ENCODE data around the gene ITIH1. TPM values are rescaled to one million over a fixed set of nuclear protein-coding genes. Genes with fewer than 3 reads are reported as not detected.

Gene ITIH1
- total and polyA plus RNA-seq, 2 experiments from 2014 or later = not detected

DNA sequence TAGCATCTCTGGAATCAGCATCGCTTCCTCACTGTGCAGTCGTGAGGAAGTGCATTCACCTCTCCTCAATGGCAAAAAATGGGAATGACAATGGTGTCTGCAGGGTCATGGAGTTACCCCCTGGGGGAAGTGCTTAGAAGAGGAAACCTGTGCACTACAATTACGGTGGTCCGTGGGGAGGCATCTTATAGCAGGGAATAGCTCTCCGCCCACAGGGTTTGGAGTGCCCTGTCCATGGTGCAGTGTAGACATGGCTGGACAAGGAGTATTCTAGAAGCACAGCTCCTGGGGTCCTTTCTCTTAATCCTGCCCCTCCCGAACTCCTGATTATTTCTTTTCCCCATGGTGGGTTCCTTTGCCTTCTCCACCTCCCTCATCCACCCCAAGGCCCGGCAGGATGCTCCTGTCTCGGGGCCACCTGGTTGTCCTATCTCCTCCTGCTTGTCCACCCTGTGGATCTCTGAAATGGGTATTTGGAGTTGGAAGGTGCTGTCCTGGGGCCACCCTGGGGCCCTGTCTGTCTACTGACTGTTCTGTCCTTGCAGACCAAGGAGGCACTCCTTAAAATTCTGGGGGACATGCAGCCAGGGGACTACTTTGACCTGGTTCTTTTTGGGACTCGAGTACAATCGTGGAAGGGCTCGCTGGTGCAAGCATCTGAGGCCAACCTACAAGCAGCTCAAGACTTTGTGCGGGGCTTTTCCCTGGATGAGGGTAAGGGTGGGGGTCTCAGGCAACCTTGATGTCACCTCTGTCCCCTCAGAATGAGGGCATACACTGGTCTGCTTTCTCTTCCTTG lies 5.2 kb downstream of the ITIH1 start (continued):
- TF ChIP-seq, protein P1, sequence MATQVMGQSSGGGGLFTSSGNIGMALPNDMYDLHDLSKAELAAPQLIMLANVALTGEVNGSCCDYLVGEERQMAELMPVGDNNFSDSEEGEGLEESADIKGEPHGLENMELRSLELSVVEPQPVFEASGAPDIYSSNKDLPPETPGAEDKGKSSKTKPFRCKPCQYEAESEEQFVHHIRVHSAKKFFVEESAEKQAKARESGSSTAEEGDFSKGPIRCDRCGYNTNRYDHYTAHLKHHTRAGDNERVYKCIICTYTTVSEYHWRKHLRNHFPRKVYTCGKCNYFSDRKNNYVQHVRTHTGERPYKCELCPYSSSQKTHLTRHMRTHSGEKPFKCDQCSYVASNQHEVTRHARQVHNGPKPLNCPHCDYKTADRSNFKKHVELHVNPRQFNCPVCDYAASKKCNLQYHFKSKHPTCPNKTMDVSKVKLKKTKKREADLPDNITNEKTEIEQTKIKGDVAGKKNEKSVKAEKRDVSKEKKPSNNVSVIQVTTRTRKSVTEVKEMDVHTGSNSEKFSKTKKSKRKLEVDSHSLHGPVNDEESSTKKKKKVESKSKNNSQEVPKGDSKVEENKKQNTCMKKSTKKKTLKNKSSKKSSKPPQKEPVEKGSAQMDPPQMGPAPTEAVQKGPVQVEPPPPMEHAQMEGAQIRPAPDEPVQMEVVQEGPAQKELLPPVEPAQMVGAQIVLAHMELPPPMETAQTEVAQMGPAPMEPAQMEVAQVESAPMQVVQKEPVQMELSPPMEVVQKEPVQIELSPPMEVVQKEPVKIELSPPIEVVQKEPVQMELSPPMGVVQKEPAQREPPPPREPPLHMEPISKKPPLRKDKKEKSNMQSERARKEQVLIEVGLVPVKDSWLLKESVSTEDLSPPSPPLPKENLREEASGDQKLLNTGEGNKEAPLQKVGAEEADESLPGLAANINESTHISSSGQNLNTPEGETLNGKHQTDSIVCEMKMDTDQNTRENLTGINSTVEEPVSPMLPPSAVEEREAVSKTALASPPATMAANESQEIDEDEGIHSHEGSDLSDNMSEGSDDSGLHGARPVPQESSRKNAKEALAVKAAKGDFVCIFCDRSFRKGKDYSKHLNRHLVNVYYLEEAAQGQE (IDR thresholded peaks at IDR 0.05; ENCODE audit: unreplicated experiment) = no peak
- no peak for TF ChIP-seq EZH2phosphoT487 (IDR thresholded peaks at IDR 0.05; ENCODE audit: unreplicated experiment)
- no peak for TF ChIP-seq NANOG (IDR thresholded peaks at IDR 0.05; ENCODE audit: borderline replicate concordance)
- TF ChIP-seq ZNF331 (CRISPR knock-in tag; IDR thresholded peaks at IDR 0.05; ENCODE audit: low read depth) = no peak
- TF ChIP-seq POLR2AphosphoS5 (IDR thresholded peaks at IDR 0.05; ENCODE audit: low read depth) = no peak

DNA sequence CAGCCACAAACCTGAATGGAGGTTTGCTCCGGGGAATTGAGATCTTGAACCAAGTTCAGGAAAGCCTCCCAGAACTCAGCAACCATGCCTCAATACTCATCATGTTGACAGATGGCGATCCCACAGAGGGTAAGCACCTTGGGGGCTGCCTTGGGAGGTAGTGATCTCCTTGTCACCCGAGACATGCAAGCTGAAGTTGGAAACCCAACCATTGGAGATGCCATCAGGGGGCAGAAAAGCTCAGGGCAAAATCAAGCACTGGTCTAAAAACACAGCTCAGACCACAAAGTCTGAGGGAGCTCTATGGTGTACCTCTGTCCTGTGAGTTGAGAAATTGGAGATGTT lies 5.8 kb downstream of the ITIH1 start:
- no peak overlapping the region for H3K4me3 ChIP-seq
- Mint-ChIP-seq H3K36me3 (ENCODE audit: low read depth) (no peaks in the 10 kb centered on the region; the same call in 2 of the 3 replicates), H3K9me3 (peaks cover 2% of the 10 kb centered on the region; the same call in 1 of the 3 replicates), H3K4me1 (peaks cover 12% of the 10 kb centered on the region), H3K27me3 (ENCODE audit: insufficient read depth, low read depth, poor library complexity) (peaks cover 18% of the 10 kb centered on the region), H3K27ac (no peak overlapping the region), H3K4me3 (no peak overlapping the region)
- no peak overlapping the region for H3K4me2 ChIP-seq
- H3K27me3 ChIP-seq (ENCODE audit: insufficient read depth) = no peaks in the 10 kb centered on the region
- no peaks in the 10 kb centered on the region for H3F3A ChIP-seq (replicated peaks; ENCODE audit: low read depth)
- peaks cover 6% of the 10 kb centered on the region; the same call in 1 of the 2 replicates for H3K9me2 ChIP-seq (ENCODE audit: insufficient read depth)
- no peak for DNase-seq (ENCODE audit: low spot score)
- no peak for ATAC-seq
- no peaks in the 10 kb centered on the region for H3K36me3 ChIP-seq (ENCODE audit: insufficient read depth)
- no peaks in the 10 kb centered on the region for H4K20me1 ChIP-seq (replicated peaks; ENCODE audit: insufficient read depth)
- H2AFZ ChIP-seq = no peak overlapping the region
- H3K27ac ChIP-seq (ENCODE audit: low read depth) = no peak overlapping the region
- no peaks in the 10 kb centered on the region for H3K79me2 ChIP-seq (replicated peaks; ENCODE audit: insufficient read depth)
- no peaks in the 10 kb centered on the region for H3K4me1 ChIP-seq (ENCODE audit: insufficient read depth)
- TF ChIP-seq ZNF331 (CRISPR knock-in tag; IDR thresholded peaks at IDR 0.05; ENCODE audit: low read depth) (no peak), ZNF114 (CRISPR knock-in tag; IDR thresholded peaks at IDR 0.05) (no peak), EZH2phosphoT487 (IDR thresholded peaks at IDR 0.05; ENCODE audit: unreplicated experiment) (no peak), CREB1 (CRISPR knock-in tag; IDR thresholded peaks at IDR 0.05; ENCODE audit: low read depth) (no peak), NANOG (IDR thresholded peaks at IDR 0.05; ENCODE audit: borderline replicate concordance) (no peak), STAT1 (IDR thresholded peaks at IDR 0.05; ENCODE audit: unreplicated experiment) (no peak), EZH2 (IDR thresholded peaks at IDR 0.05; ENCODE audit: low read depth, unreplicated experiment) (no peak), POLR2AphosphoS5 (IDR thresholded peaks at IDR 0.05; ENCODE audit: low read depth) (no peak)
- TF ChIP-seq, protein P2, sequence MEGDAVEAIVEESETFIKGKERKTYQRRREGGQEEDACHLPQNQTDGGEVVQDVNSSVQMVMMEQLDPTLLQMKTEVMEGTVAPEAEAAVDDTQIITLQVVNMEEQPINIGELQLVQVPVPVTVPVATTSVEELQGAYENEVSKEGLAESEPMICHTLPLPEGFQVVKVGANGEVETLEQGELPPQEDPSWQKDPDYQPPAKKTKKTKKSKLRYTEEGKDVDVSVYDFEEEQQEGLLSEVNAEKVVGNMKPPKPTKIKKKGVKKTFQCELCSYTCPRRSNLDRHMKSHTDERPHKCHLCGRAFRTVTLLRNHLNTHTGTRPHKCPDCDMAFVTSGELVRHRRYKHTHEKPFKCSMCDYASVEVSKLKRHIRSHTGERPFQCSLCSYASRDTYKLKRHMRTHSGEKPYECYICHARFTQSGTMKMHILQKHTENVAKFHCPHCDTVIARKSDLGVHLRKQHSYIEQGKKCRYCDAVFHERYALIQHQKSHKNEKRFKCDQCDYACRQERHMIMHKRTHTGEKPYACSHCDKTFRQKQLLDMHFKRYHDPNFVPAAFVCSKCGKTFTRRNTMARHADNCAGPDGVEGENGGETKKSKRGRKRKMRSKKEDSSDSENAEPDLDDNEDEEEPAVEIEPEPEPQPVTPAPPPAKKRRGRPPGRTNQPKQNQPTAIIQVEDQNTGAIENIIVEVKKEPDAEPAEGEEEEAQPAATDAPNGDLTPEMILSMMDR (conservative IDR thresholded peaks at IDR 0.05; ENCODE audit: low read depth in 2 of 2) = no peak
- TF ChIP-seq, protein P3, sequence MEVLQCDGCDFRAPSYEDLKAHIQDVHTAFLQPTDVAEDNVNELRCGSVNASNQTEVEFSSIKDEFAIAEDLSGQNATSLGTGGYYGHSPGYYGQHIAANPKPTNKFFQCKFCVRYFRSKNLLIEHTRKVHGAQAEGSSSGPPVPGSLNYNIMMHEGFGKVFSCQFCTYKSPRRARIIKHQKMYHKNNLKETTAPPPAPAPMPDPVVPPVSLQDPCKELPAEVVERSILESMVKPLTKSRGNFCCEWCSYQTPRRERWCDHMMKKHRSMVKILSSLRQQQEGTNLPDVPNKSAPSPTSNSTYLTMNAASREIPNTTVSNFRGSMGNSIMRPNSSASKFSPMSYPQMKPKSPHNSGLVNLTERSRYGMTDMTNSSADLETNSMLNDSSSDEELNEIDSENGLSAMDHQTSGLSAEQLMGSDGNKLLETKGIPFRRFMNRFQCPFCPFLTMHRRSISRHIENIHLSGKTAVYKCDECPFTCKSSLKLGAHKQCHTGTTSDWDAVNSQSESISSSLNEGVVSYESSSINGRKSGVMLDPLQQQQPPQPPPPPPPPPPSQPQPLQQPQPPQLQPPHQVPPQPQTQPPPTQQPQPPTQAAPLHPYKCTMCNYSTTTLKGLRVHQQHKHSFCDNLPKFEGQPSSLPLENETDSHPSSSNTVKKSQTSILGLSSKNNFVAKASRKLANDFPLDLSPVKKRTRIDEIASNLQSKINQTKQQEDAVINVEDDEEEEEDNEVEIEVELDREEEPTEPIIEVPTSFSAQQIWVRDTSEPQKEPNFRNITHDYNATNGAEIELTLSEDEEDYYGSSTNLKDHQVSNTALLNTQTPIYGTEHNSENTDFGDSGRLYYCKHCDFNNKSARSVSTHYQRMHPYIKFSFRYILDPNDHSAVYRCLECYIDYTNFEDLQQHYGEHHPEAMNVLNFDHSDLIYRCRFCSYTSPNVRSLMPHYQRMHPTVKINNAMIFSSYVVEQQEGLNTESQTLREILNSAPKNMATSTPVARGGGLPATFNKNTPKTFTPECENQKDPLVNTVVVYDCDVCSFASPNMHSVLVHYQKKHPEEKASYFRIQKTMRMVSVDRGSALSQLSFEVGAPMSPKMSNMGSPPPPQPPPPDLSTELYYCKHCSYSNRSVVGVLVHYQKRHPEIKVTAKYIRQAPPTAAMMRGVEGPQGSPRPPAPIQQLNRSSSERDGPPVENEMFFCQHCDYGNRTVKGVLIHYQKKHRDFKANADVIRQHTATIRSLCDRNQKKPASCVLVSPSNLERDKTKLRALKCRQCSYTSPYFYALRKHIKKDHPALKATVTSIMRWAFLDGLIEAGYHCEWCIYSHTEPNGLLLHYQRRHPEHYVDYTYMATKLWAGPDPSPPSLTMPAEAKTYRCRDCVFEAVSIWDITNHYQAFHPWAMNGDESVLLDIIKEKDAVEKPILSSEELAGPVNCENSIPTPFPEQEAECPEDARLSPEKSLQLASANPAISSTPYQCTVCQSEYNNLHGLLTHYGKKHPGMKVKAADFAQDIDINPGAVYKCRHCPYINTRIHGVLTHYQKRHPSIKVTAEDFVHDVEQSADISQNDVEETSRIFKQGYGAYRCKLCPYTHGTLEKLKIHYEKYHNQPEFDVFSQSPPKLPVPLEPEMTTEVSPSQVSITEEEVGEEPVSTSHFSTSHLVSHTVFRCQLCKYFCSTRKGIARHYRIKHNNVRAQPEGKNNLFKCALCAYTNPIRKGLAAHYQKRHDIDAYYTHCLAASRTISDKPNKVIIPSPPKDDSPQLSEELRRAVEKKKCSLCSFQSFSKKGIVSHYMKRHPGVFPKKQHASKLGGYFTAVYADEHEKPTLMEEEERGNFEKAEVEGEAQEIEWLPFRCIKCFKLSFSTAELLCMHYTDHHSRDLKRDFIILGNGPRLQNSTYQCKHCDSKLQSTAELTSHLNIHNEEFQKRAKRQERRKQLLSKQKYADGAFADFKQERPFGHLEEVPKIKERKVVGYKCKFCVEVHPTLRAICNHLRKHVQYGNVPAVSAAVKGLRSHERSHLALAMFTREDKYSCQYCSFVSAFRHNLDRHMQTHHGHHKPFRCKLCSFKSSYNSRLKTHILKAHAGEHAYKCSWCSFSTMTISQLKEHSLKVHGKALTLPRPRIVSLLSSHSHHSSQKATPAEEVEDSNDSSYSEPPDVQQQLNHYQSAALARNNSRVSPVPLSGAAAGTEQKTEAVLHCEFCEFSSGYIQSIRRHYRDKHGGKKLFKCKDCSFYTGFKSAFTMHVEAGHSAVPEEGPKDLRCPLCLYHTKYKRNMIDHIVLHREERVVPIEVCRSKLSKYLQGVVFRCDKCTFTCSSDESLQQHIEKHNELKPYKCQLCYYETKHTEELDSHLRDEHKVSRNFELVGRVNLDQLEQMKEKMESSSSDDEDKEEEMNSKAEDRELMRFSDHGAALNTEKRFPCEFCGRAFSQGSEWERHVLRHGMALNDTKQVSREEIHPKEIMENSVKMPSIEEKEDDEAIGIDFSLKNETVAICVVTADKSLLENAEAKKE (CRISPR knock-in tag; IDR thresholded peaks at IDR 0.05) = no peak
